ENCODE results near the gene RABGAP1L.

DNA sequence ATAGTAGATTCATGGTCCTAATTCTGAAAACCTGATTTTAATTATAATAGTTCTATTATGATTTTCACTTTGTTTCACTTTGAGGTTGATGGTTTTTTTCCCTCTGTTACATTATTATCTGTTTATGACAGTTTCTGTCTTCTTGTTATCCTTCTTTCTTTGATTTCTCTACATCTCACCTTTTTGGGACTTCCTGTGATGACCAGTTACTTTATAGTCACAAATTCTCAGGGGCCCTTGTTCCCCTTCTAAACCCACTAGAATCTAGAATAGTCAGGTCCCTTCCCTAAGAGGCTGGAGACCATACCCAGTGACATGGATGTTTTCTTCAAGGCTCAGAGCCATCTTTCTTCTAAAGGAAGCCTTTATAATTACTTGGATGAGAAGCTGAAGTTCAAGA, 526.9 kb downstream of the RABGAP1L start:
- TF ChIP-seq EZH2 (IDR thresholded peaks at IDR 0.05) (no peak), POLR2AphosphoS5 (IDR thresholded peaks at IDR 0.05; ENCODE audit: borderline replicate concordance, low read depth, low read length) (no peak), FOXP2 (optimal IDR thresholded peaks at IDR 0.05; ENCODE audit: control extremely low read depth, extremely low read length, insufficient read depth) (no peak)
